Esophagus mucosa (tissue), 1 donor: Measurements from ENCODE around the gene RPL19. TPM values are rescaled to one million over a fixed set of nuclear protein-coding genes. Genes with fewer than 3 reads are reported as not detected.

Experiments used
- ATAC-seq: fragments of 200-7000 bp; cut with Tn5 transposase; one replicate; pipeline ENCODE4 v1.9.1; 2020
- total RNA-seq: library from RNA; stranded (reverse); gene quantifications from one replicate; pipeline ENCODE4 v1.2.4, GENCODE V29; 2023
- donor health status: DM: yes; HTN: yes; CAD: no.

The RPL19 gene
- total RNA-seq, 1 donor from 2014 or later: 1,581 TPM

- ATAC-seq: peak; percentile 4
Observed at GRCh38 chr17:39225308-39225958, 25.4 kb downstream of the RPL19 start, which contains the start of gene STAC2. STAC2 (minus strand) TSS chr17:39225945; CDS start chr17:39225502, 443 bp downstream.

- ATAC-seq: no peak
Observed at GRCh38 chr17:39225959-39226683, 26.0 kb downstream of the RPL19 start.

- no peak for ATAC-seq
Observed at GRCh38 chr17:39227364-39227919, 27.4 kb downstream of the RPL19 start.

- peak; percentile 68 for ATAC-seq
Observed at GRCh38 chr17:39229274-39229913, 29.3 kb downstream of the RPL19 start.

GRCh38 chr17:39230361-39230760 lies 30.3 kb downstream of the RPL19 start:
- no peak for ATAC-seq

GRCh38 chr17:39231091-39231561 lies 31.0 kb downstream of the RPL19 start:
- no peak for ATAC-seq

GRCh38 chr17:39231591-39232551 lies 31.8 kb downstream of the RPL19 start:
- peak; percentile 43 for ATAC-seq

GRCh38 chr17:39235555-39236449 lies 35.7 kb downstream of the RPL19 start:
- ATAC-seq: peak; percentile 50

GRCh38 chr17:39236450-39236927 lies 36.4 kb downstream of the RPL19 start:
- no peak for ATAC-seq

GRCh38 chr17:39236981-39237441 lies 36.9 kb downstream of the RPL19 start:
- ATAC-seq: no peak

- ATAC-seq: no peak
Observed at GRCh38 chr17:39237586-39237985, 37.5 kb downstream of the RPL19 start.

- peak; percentile 60 for ATAC-seq
Observed at GRCh38 chr17:39238311-39238972, 38.4 kb downstream of the RPL19 start.

- ATAC-seq: peak; percentile 77
Observed at GRCh38 chr17:39239640-39240314, 39.7 kb downstream of the RPL19 start.

- ATAC-seq: no peak
Observed at GRCh38 chr17:39240631-39241030, 40.5 kb downstream of the RPL19 start.

- no peak for ATAC-seq
Observed at GRCh38 chr17:39243155-39243554, 43.1 kb downstream of the RPL19 start.

GRCh38 chr17:39244016-39244599 lies 44.0 kb downstream of the RPL19 start:
- peak; percentile 7 for ATAC-seq

- ATAC-seq: peak; percentile 88
Observed at GRCh38 chr17:39244600-39245570, 44.8 kb downstream of the RPL19 start.

GRCh38 chr17:39246274-39246673 lies 46.2 kb downstream of the RPL19 start:
- ATAC-seq: no peak
